Adipocyte (in vitro differentiated cells): ENCODE results near the gene C19orf33.
A peak's percentile ranks its signal among the peaks of the same experiment; 100 is the strongest.

ENCODE experiments used
- DNase-seq: peaks from one replicate; pipeline ENCODE4 v3.0.0-alpha.2; 2015; ENCODE audit warnings: low read depth
- H3K27me3 ChIP-seq: replicated peaks from 2 replicates; pipeline ENCODE4 v1.7.0; 2013; ENCODE audit warnings: mild to moderate bottlenecking, low read length, moderate library complexity; ENCODE audit not compliant: control insufficient read depth, insufficient read depth
- H3K36me3 ChIP-seq: 2 replicates; pipeline ENCODE4 v1.7.0; 2013; ENCODE audit warnings: low read length, mild to moderate bottlenecking, moderate library complexity; ENCODE audit not compliant: control insufficient read depth, insufficient read depth, severe bottlenecking
- H3K4me1 ChIP-seq: 2 replicates; pipeline ENCODE4 v1.7.0; 2013; ENCODE audit warnings: mild to moderate bottlenecking, low read length, moderate library complexity; ENCODE audit not compliant: control insufficient read depth, insufficient read depth
- H3K4me3 ChIP-seq: 2 replicates; pipeline ENCODE4 v1.7.0; 2013; ENCODE audit warnings: mild to moderate bottlenecking, low read length, moderate library complexity
- H3K9ac ChIP-seq: 2 replicates; pipeline ENCODE4 v1.7.0; 2013; ENCODE audit warnings: mild to moderate bottlenecking, low read length, moderate library complexity
- H3K9me3 ChIP-seq: 2 replicates; pipeline ENCODE4 v1.7.0; 2013; ENCODE audit warnings: mild to moderate bottlenecking, low read length, moderate library complexity; ENCODE audit not compliant: control insufficient read depth

The C19orf33 gene

DNA sequence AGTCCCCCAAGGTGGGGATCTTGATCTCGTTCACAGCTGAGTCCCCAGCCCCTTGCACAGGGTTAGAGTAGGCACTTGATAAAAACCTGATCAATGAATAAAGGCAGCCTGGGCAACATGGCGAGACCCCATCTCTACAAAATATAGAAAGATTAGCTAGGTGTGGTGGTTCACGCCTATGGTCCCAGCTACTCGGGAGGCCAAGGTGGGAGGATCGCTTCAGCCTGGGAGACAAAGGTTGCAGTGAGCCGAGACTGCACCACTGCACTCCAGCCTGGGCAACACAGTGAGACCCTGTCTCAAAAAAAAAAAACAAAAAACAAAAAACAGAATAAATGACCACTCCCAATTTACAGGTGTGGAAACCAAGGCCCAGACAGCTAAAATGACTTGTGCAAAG is 6.9 kb downstream of the C19orf33 start:
- H3K36me3 ChIP-seq: peaks cover 15% of the 10 kb centered on the region
- no peak for DNase-seq
- no peaks in the 10 kb centered on the region for H3K9me3 ChIP-seq
- H3K4me1 ChIP-seq: peaks cover 4% of the 10 kb centered on the region
- no peak overlapping the region for H3K9ac ChIP-seq
- no peaks in the 10 kb centered on the region for H3K27me3 ChIP-seq
- no peak overlapping the region for H3K4me3 ChIP-seq

DNA sequence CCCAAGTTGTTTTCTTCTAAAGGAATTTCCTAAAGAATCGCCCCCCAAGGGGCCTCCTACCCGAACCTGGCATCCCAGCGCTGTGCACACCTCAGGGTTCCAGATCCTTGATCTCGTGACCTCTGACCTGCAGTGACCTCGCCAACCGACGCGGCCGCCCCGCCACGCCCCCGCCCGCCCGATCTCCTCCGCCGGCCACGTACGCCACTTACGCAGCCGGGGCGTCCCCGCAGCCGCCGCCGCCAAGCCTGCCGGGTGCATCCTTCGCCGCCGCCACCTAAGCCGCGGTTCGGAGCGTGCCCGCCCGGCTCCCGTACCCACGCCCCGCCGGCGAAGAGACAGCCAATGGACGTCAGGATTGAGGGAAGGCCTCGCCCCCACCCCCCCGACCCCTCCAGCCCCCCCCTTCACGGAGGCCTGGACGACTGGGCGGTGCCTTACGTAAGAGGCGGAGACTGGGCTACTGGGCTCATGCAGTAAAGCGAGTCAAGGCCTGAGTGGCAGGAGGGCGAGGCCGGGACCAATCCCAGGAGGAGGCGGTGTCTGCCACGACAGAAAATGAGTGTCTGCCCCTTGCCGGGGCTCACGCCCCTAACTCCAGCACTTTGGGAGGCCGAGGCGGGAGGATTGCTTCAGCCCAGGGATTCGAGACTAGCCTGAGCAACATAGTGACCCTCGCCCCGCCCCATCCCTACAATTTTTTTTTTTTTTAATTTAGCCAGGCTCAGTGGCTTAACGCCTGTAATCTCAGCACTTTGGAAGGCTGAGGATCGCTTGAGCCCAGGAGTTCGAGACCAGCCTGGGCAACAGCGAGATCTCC is 11.8 kb downstream of the C19orf33 start, which contains the start of gene YIF1B:
TSS of gene YIF1B (minus strand) at position 291 of the 820 bp plus-strand sequence. CDS start at position 261, 30 bp downstream.
- Histone ChIP-seq H3K27me3 (no peaks in the 10 kb centered on the region), H3K36me3 (no peaks in the 10 kb centered on the region), H3K9me3 (no peaks in the 10 kb centered on the region), H3K4me3 (peak within 1 kb of the TSS; percentile 94), H3K4me1 (peaks cover 9% of the 10 kb centered on the region), H3K9ac (peak within 1 kb of the TSS; percentile 92)
- DNase-seq: peak; percentile 98

DNA sequence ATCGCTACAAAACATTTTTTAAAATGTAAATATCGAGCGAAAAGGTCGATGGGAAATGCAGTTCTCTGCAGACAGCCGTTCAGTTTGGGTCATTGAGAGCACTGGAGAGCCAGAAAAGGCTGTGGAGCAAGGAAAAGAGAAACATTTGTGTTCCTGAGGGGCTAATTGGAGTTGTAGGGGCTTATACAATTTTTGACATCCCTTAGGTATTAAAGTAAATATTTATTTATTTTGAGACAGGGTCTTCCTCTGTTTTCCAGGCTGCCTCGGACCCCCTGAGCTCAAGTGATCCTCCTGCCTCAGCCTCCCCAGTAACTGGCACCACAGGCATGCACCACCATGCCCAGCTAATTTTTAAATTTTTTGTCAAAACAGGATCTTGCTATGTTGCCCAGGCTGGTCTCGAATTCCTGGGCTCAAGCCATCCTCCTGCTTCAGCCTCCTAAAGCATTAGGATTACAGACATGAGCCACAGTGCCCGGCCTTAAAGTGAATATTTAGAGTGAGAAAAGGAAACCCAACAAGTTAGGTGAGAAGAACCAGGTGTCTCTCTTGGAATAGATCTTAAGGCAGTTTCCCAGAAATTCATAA is 12.5 kb downstream of the C19orf33 start:
- Histone ChIP-seq H3K4me3 (peak overlapping the region; percentile 76), H3K4me1 (peaks cover 16% of the 10 kb centered on the region), H3K27me3 (no peaks in the 10 kb centered on the region), H3K9me3 (no peaks in the 10 kb centered on the region), H3K9ac (peak overlapping the region; percentile 80), H3K36me3 (no peaks in the 10 kb centered on the region)
- DNase-seq: no peak

DNA sequence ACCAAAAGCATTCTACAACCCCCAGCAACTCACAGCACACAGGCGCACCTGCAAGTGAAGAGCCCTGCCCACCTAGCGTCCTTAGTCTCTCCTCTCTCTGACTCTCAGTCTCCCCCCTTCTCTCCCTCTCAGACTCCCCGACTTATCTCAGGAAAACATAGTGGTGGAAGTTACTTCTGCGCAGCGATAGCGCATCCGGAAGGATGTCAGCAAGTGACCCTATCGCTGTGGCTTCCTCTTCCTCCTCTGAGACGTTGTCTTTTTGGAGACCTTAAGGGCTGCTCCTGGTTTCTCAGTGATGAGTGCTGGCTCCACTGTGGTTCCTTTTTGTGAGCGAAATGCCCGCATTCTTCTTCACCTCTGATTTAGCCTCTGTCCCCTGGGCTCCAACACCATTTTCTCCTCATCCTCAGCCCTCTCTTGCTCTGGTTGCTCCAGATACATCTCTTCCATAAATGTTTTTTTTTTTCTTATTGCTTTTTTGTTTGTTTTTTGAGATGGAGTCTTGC is 13.1 kb downstream of the C19orf33 start:
- no peak for DNase-seq
- Histone ChIP-seq H3K36me3 (no peaks in the 10 kb centered on the region), H3K9me3 (no peaks in the 10 kb centered on the region), H3K27me3 (no peaks in the 10 kb centered on the region), H3K4me1 (peaks cover 18% of the 10 kb centered on the region), H3K4me3 (no peak overlapping the region), H3K9ac (no peak overlapping the region)

DNA sequence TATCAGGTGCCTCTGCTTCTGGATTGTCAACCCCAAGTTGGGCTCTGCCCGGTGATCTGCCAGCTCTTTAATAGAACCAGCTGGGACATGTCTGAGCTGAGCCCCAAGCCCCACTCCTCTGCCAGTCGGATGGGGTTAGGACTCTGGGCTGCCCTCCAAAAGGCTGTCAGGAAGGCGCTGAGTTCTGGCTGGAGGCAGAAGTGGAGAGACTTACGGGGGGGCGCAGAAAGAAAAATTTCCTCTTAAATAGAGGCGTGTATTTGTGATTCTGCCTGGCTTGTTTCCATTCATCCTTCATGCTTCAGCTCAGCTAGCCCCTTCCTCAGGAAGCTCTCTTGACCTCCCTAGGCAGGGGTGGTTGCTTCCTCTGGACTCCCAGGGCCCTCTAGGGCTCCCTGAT is 14.6 kb downstream of the C19orf33 start:
- no peak overlapping the region for H3K4me3 ChIP-seq
- no peaks in the 10 kb centered on the region for H3K36me3 ChIP-seq
- H3K27me3 ChIP-seq: no peaks in the 10 kb centered on the region
- H3K9me3 ChIP-seq: no peaks in the 10 kb centered on the region
- DNase-seq: no peak
- peaks cover 18% of the 10 kb centered on the region for H3K4me1 ChIP-seq
- H3K9ac ChIP-seq: no peak overlapping the region

DNA sequence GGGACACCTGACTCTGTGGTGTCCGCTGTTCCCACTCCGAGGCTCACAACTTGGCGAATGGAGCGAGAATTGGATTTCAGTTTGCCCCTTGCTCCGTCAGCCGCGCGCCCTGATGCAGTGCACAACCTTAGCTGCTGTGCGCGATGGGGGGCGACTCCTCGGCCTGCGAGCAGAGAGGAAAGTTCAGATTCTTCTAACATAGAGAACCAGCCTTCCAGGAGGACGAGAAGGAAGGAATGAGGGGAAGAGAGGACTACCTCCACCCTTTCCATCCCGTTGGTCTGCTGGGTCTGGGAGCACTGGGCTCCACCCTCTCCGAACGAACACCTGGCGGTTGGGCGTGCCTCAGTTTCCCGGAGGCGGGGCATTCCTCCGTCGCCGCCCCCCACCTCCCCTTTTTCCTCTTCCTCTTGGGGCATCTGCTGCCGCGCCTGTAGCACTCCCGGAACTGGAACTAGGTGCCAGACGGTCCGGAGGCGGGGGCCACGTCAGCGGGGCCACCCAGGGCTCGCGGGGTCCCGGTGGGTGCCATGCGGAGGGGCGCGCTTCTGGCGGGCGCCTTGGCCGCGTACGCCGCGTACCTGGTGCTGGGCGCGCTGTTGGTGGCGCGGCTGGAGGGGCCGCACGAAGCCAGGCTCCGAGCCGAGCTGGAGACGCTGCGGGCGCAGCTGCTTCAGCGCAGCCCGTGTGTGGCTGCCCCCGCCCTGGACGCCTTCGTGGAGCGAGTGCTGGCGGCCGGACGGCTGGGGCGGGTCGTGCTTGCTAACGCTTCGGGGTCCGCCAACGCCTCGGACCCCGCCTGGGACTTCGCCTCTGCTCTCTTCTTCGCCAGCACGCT is 15.6 kb downstream of the C19orf33 start, which contains the start of gene KCNK6:
TSS of gene KCNK6 (plus strand) at position 425 of the 838 bp plus-strand sequence. CDS start at position 531, 106 bp downstream.
- DNase-seq: peak; percentile 71
- Histone ChIP-seq H3K27me3 (no peaks in the 10 kb centered on the region), H3K4me1 (peaks cover 18% of the 10 kb centered on the region), H3K9me3 (no peaks in the 10 kb centered on the region), H3K4me3 (peak within 1 kb of the TSS; percentile 82), H3K36me3 (peaks cover 1% of the 10 kb centered on the region), H3K9ac (peak within 1 kb of the TSS; percentile 88)

DNA sequence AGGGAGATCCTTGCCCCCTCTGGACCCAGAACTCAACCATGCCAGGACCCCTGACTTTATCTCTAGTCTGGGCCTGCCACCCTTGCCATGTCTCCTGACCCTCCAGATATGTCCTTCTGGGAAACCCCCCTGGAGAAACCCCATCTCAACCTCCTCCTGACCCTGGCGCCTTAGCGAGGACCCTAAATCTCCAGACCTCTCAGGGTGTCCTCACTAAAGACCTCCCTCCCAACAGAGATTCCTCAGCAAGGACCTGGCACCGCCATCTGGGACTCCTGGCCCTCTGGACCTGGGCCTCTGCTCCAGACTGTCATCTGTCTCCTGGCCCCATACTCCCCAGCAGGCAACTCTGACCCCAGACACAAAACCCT is 16.9 kb downstream of the C19orf33 start:
- no peak for DNase-seq
- Histone ChIP-seq H3K9ac (peak overlapping the region; percentile 88), H3K4me3 (peak overlapping the region; percentile 82), H3K4me1 (peaks cover 14% of the 10 kb centered on the region), H3K27me3 (no peaks in the 10 kb centered on the region), H3K9me3 (no peaks in the 10 kb centered on the region), H3K36me3 (peaks cover 11% of the 10 kb centered on the region)

DNA sequence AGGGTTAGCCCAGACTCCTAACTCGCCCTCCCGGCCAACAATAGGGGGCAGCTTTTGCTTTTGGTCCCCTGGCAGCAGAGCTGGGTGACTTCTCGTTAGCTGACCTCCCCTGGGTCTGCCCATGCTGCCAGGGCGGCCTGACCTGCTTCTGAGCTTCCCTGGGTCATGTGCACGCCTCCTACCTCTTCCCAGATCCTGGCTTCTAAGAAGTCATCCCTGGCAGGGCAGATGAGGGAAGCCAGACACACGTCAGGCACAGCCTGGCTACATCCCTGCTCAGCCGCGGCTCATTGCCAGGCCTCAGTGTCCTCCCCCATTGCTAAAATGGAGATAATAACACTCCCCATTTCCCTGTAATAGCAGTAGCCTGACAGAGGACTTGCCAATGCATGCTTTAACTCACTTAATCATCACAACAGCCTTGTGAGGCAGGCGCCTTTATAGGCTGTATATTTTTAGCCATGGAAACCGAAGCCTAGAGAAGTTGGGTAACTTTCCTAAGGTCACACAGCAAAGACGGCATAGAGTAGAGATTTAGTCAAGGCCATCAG is 17.7 kb downstream of the C19orf33 start:
- no peak for DNase-seq
- peak overlapping the region; percentile 82 for H3K4me3 ChIP-seq
- H3K9me3 ChIP-seq: no peaks in the 10 kb centered on the region
- H3K27me3 ChIP-seq: no peaks in the 10 kb centered on the region
- peak overlapping the region; percentile 88 for H3K9ac ChIP-seq
- H3K4me1 ChIP-seq: peaks cover 14% of the 10 kb centered on the region
- peaks cover 14% of the 10 kb centered on the region for H3K36me3 ChIP-seq

DNA sequence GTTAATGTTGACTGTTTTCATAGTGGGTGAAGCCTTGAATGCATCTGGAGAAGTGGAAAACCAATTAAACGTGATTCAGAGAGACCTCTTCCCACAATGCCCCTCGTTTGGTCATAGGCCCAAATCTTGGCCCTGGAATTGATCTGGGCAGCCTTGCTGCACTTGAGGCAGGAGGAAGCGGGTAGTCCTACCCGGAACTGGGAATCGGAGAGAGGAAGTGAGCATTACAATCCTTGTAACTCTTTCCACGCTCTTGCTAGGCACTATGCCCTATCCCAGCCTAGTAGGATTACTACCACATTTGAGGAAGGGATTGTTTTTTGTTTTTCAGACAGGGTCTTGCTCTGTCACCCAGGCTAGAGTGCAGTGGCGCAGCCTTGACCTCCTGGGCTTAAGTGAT is 19.2 kb downstream of the C19orf33 start:
- no peak overlapping the region for H3K4me3 ChIP-seq
- no peak overlapping the region for H3K9ac ChIP-seq
- DNase-seq: no peak
- H3K4me1 ChIP-seq: peaks cover 14% of the 10 kb centered on the region
- no peaks in the 10 kb centered on the region for H3K27me3 ChIP-seq
- peaks cover 28% of the 10 kb centered on the region for H3K36me3 ChIP-seq
- H3K9me3 ChIP-seq: no peaks in the 10 kb centered on the region

DNA sequence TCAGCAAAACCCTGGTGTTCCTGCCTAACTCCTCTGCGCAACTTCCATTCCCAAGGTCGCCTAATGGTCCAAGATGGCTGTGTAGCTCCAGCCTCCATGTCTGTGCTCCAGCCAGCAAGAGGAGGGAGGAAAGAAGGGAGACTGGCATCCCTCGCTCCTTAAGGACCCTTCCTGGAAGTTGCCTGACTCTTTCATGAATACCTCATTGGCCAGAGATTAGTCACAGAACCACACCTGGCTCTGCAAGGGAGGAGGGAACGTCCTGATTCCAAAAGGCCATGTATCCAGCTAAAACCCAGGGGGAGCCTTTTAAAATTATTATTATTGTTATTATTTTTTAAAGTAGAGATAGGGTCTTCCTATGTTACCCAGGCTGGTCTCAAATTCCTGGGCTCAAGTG is 20.4 kb downstream of the C19orf33 start:
- no peaks in the 10 kb centered on the region for H3K27me3 ChIP-seq

More for the DNA sequence above, 20.4 kb downstream of the C19orf33 start:
- H3K4me1 ChIP-seq: peaks cover 13% of the 10 kb centered on the region
- no peak for DNase-seq
- no peaks in the 10 kb centered on the region for H3K9me3 ChIP-seq
- H3K4me3 ChIP-seq: no peak overlapping the region
- no peak overlapping the region for H3K9ac ChIP-seq
- H3K36me3 ChIP-seq: peaks cover 28% of the 10 kb centered on the region
